Tibial nerve (tissue), 4 donors: ENCODE results near the gene BCL2. TPM values are rescaled to one million over a fixed set of nuclear protein-coding genes. Genes with fewer than 3 reads are reported as not detected.

ENCODE experiments used
- DNase-seq, 2 donors: peaks; one replicate each; pipeline ENCODE4 v3.0.0-alpha.2; 2019; ENCODE audit warnings: low spot score in 2 of 2
- H3K27ac ChIP-seq, 4 donors: fragments of 200-600 bp; sonication (generic) in 3 of 4; one replicate each; pipeline ENCODE4 v1.5.1; 2017 to 2019; ENCODE audit warnings: mild to moderate bottlenecking in 1 of 4
- H3K27me3 ChIP-seq, 2 donors: fragments of 200-600 bp; sonication (generic) in 1 of 2; one replicate each; pipeline versions ENCODE4 v1.5.1 to v1.6.0; 2017 to 2019
- H3K36me3 ChIP-seq, 3 donors: fragments of 200-600 bp; sonication (generic); one replicate each; pipeline ENCODE4 v1.5.1; 2018 to 2019
- H3K4me1 ChIP-seq, 4 donors: fragments of 200-600 bp; sonication (generic) in 3 of 4; one replicate each; pipeline ENCODE4 v1.5.1; 2017 to 2019
- H3K4me3 ChIP-seq, 4 donors: fragments of 200-600 bp; sonication (generic) in 3 of 4; one replicate each; pipeline ENCODE4 v1.5.1; 2017 to 2019; ENCODE audit warnings: mild to moderate bottlenecking in 1 of 4, moderate library complexity in 1 of 4
- H3K9me3 ChIP-seq, 4 donors: fragments of 200-600 bp; sonication (generic) in 3 of 4; one replicate each; pipeline ENCODE4 v1.5.1; 2017 to 2019
- EP300 ChIP-seq, 2 donors: sonication (generic); formaldehyde crosslinking; IDR thresholded peaks; one replicate each; pipeline ENCODE4 v1.6.1; 2017; ENCODE audit warnings: antibody characterized with exemption in 2 of 2, mild to moderate bottlenecking in 1 of 2
- POLR2A ChIP-seq, 2 donors: fragments of 450-650 bp; IDR thresholded peaks; one replicate each; pipeline ENCODE4 v1.6.1; 2017; ENCODE audit warnings: antibody characterized with exemption in 2 of 2, mild to moderate bottlenecking in 2 of 2, moderate library complexity in 2 of 2
- WGBS, 2 donors: methylation state at CpG; one replicate each; pipeline ENCODE4 v1.1.5; 2018; 5-methylcytosine and 5-hydroxymethylcytosine counted together
- total RNA-seq, 4 donors: library from RNA; depleted of rRNA; stranded (reverse); fragments of >200 nt; gene quantifications; one replicate each; pipeline ENCODE4 v1.1.0, GENCODE V29; 2016
- TF ChIP-seq, protein P1 (sequence below), 5 experiments: fragments of 200-600 bp in 3 of 5; fragments of 450-650 bp in 2 of 5; sonication (generic) in 3 of 5; IDR thresholded peaks; one replicate each; pipeline ENCODE4 v1.5.1; 2016 to 2019; ENCODE audit warnings: antibody characterized with exemption in 5 of 5, mild to moderate bottlenecking in 3 of 5, moderate library complexity in 2 of 5

Gene BCL2
- total RNA-seq, 4 donors from 2014 or later, result 54.7 to 79.1 (median 67.0) TPM

DNA sequence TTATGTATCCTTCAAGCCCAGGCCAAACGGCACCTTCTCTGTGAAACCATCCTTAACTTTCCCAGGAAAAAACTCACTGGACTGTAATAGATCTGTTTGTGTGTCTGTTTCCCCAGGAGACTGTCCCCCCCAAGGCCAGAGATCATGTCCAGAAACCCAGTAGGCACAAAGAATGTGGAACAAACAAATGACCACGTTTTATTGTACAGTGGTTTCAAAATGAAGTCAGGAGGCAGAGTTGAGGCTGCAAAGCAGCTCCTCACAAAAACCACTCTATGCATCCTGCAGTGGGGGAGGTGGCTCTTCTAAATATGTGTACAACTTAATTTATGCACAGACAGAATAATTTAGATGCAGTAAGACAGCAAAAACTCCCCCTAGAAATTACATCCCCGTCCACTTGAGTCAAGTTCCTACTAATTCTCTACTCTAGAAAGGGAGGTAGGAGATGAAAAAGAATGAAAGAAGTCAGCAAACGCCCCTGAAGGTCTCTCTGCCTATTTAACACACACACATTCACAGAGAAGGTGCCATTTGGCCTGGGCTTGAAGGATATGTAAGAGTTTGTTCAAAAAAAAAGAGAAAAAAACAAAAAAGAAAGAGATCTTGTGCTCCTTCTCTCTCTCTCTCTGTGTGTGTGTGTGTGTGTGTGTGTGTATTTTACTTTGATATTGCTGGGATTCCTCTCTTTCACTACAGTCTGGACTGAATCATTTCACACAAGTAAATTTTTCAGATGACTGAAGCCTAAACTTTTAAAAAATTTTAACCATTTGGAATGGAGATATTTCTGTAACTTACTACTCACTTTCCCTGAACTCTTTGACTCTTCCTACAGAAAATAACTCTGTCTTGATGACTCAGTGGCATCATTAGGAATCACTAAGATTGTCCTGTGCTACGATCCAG, 19.5 kb downstream of the BCL2 start:
- TF ChIP-seq, protein P1, sequence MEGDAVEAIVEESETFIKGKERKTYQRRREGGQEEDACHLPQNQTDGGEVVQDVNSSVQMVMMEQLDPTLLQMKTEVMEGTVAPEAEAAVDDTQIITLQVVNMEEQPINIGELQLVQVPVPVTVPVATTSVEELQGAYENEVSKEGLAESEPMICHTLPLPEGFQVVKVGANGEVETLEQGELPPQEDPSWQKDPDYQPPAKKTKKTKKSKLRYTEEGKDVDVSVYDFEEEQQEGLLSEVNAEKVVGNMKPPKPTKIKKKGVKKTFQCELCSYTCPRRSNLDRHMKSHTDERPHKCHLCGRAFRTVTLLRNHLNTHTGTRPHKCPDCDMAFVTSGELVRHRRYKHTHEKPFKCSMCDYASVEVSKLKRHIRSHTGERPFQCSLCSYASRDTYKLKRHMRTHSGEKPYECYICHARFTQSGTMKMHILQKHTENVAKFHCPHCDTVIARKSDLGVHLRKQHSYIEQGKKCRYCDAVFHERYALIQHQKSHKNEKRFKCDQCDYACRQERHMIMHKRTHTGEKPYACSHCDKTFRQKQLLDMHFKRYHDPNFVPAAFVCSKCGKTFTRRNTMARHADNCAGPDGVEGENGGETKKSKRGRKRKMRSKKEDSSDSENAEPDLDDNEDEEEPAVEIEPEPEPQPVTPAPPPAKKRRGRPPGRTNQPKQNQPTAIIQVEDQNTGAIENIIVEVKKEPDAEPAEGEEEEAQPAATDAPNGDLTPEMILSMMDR (IDR thresholded peaks at IDR 0.05), result no peak
- peak in 1 of 2 donors; percentile 29 for TF ChIP-seq EP300 (IDR thresholded peaks at IDR 0.05)
- 47 to 49% methylated on average over 5 of the region's 5 CpGs for WGBS, 2 donors
- H3K4me1 ChIP-seq, result peaks cover 0 to 77% (median 57%) of the 10 kb centered on the region in 4 donors

DNA sequence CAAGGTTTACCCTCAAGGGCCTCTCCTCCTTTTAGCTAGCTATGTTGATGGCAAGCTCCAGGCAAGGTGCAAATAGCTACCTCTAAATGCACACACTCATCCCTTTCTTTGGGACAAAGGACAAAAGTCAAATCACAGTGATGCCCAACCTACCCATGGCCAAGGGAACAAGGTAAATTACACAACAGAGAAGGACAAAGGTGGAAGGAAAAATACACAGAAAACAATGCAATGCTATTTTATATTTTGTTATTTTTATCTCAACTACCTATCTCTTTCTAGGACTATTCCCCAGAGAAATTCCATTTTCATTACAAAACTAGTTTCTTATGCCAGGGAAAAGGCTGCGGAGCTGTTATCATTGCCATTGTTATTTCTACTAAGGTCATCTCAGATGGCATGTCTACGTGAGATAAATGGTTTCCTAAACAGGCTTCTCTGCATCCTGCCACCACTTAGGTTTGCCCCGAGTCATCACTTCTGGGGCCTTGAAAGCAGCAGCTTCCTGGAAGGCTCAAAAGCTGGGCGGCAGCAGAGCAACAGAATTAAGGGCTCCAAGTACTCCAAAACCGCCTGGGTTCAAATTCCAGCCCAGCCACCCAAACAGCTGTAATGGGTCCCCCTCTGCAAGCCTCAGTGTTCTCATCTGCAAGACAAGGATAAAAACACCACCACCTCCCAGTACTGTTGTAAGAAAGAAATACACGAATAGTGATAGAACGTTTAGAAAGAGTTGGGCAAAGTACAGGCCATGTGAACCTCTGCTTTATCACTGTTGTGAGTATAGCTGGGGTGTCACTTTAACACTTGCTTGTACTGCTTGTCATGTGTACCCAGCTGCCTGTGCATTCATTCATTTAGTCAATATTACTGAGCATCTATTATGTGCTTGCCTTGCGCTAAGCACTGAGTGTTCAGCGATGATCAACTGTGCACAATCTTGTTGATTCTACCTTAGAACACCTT, 20.9 kb downstream of the BCL2 start:
- DNase-seq, result no peak
- Histone ChIP-seq H3K4me1 (peaks cover 0 to 69% (median 55%) of the 10 kb centered on the region in 4 donors), H3K36me3 (no peaks in the 10 kb centered on the region), H3K4me3 (no peak overlapping the region), H3K27me3 (no peaks in the 10 kb centered on the region), H3K9me3 (no peaks in the 10 kb centered on the region), H3K27ac (peak overlapping the region in 3 of 4 donors; percentile 23 to 89 (median 81))
- 74 to 77% methylated on average over 9 of the region's 9 CpGs for WGBS, 2 donors
- TF ChIP-seq, protein P1 (IDR thresholded peaks at IDR 0.05), result no peak
- no peak for TF ChIP-seq POLR2A (IDR thresholded peaks at IDR 0.05)
- TF ChIP-seq EP300 (IDR thresholded peaks at IDR 0.05), result no peak

More for the DNA sequence above, 19.5 kb downstream of the BCL2 start:
- Histone ChIP-seq H3K36me3 (no peaks in the 10 kb centered on the region), H3K9me3 (no peaks in the 10 kb centered on the region), H3K27ac (peak overlapping the region; percentile 20 to 89 (median 52)), H3K4me3 (no peak overlapping the region), H3K27me3 (no peaks in the 10 kb centered on the region)
- DNase-seq, result no peak

DNA sequence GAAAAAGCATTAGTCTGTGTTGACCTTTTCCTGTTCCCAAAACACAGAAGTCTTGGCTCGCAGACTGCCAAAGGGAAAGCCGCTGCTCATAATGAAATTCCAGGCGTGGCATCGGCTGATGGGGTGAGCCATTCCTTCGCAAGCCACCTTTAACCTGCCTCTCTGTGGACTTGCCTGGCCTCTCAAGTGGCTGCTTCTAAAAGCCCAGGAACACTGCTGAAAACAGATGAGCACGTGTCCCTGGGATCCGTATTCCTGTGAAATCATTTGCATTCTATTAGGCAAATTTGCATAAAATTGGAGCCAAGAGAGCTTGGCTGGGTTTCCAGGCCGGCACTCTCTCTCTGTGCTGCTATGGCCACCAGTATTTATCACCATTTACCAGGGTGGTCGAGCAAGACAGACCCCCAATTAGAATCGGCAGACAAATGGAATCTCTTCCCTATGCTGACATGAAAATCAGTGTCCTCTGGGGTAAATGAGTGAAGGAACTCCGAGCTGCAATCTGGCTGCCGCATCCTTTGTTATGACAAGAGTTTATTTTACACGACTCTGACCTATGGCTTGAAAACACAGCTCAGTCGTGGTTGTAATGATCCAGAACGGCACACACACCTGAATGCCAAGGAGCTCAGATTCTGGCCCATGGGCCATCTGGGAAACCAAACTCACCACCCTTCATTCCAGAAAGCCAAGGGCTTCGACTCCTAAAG, 21.7 kb downstream of the BCL2 start:
- TF ChIP-seq POLR2A (IDR thresholded peaks at IDR 0.05) (no peak), EP300 (IDR thresholded peaks at IDR 0.05) (peak in 1 of 2 donors; percentile 42)
- Histone ChIP-seq H3K36me3 (no peaks in the 10 kb centered on the region), H3K27ac (peak overlapping the region in 3 of 4 donors; percentile 19 to 89 (median 81)), H3K27me3 (no peaks in the 10 kb centered on the region), H3K4me3 (no peak overlapping the region), H3K4me1 (peaks cover 0 to 69% (median 56%) of the 10 kb centered on the region in 4 donors), H3K9me3 (no peaks in the 10 kb centered on the region)
- no peak for DNase-seq
- 28 to 33% methylated on average over 16 of the region's 16 CpGs for WGBS, 2 donors

DNA sequence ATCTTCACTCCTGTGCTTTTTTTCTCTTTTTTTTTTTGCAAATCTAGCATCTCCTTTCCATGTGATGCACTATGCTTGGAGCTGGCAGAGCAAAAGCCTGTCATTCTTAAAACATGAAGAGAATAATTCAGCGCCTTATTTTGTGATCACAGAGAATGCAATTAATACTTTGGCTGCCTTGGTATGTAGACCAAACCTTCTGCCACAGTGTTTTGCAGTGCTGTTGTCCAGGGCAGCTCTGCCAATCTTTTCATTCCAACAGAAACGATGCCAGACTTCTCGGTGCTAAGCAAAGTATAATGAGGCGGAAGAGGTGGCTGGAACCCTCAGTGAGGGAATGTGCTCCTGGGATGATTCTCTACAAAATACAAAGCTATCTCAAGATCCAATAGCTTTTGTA, 25.6 kb downstream of the BCL2 start:
- H3K9me3 ChIP-seq, result no peaks in the 10 kb centered on the region
- no peaks in the 10 kb centered on the region for H3K36me3 ChIP-seq
- H3K4me1 ChIP-seq, result peaks cover 0 to 64% (median 53%) of the 10 kb centered on the region in 4 donors
- H3K27ac ChIP-seq, result peak overlapping the region in 1 of 4 donors; percentile 38
- WGBS, 2 donors, result 46 to 51% methylated on average over 4 of the region's 4 CpGs
- DNase-seq, result no peak
- no peak overlapping the region for H3K4me3 ChIP-seq
- no peaks in the 10 kb centered on the region for H3K27me3 ChIP-seq
- TF ChIP-seq EP300 (IDR thresholded peaks at IDR 0.05) (no peak), POLR2A (IDR thresholded peaks at IDR 0.05) (no peak)
- TF ChIP-seq, protein P1 (IDR thresholded peaks at IDR 0.05), result no peak
